Superior temporal gyrus (tissue), 1 donor: ENCODE data around the gene QRICH2.
A peak's percentile ranks its signal among the peaks of the same experiment; 100 is the strongest.
"Not testable (repeated sequence)": the region's sequence is repeated elsewhere in the genome, so short reads cannot be mapped to it uniquely, and the experiment has no call there.

Source experiments
- DNase-seq: peaks from one replicate; pipeline ENCODE4 v3.0.0-alpha.2; 2016; ENCODE audit errors: extremely low spot score

QRICH2 gene

GRCh38 chr17:76250141-76250540 lies 57.9 kb downstream of the QRICH2 start:
- DNase-seq = no peak

GRCh38 chr17:76248013-76248782 lies 59.9 kb downstream of the QRICH2 start:
- DNase-seq = no peak

DNA sequence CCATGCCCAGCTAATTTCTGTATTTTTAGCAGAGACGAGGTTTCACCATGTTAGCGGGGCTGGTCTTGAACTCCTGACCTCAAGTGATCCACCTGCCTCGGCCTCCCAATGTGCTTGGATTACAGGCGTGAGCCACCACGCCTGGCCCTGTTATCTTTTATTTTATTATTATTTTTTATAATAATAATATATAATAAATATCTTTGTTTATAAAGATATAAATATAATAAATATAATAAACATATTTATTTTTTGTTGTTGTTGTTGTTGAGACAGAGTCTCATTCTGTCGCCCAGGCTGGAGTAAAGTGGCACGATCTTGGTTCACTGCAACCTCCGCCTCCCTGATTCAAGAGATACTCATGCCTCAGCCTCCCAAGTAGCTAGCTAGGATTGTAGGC lies 60.8 kb downstream of the QRICH2 start:
- DNase-seq = no peak

DNA sequence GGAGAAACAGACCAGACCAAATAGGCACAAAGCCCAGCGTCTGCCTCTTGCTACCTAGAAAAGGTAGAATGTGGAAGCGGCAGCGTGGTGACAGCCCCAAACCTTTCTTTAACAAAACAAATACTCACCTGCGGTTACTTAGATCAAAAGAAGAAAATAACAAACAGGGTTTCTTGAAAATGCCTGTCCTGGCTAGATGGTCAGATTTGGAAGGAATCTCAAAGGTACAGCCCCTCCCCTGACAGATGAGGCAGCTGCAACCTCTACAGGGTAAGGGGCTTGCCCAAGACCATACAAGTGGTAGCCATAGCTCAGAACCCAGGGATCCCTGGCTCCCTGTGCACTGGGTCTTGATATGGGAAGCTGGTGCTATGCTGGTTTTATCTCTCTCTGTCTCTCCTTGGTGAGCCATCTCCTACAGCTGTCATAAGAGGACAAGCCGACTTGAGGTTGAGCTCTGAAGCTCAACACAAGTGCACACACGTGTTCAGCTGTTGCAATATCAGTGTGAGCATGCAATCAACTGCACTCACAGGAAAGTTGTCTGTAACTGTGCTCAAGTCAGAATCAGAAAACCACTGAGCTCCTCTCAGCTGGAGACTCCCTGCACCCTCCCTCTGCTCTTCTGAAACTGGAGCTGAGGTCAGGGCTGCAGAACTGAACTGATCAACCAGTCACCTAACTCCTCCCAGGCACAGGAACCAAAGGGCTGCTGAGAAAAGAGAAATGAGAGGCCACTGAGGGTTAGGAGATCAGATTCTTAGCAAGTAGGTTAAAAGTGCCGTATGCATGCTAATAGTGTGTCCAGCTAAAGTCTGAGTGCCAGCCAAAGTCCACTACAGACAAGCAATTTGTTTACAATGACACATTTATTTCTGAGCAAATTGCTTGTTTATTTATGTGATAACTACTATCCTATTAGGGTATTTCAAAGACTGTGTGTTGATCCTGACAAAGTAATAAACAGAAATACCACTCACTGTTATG lies 61.7 kb downstream of the QRICH2 start:
- DNase-seq = no peak

GRCh38 chr17:76244721-76245120 lies 63.4 kb downstream of the QRICH2 start:
- DNase-seq = not testable (repeated sequence)

GRCh38 chr17:76243826-76244679 lies 64.0 kb downstream of the QRICH2 start:
- DNase-seq = peak; percentile 9

DNA sequence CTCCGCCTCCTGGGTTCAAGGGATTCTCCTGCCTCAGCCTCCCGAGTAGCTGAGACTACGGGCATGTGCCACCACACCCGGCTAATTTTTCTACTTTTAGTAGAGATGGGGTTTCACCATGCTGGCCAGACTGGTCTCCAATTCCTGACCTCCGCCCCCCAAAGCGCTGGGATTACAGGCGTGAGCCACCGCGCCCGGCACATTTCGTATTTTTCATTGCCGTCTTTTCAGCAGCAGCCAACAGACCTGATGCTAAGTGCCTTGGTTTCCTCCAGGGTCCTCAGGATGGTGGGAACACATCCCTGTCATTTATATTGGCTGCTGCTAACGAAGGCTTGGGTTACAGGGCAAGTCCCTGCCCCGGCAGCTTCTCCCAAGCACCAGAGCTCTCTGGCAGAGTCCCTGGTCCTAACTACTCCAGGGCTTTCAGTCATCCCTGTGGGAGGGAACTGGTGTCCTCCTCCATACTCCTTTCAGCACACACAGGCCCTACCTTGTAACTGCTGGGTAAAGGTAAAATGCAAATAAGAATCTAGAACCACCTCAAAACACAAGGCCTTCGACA lies 66.3 kb downstream of the QRICH2 start:
- DNase-seq = no peak

DNA sequence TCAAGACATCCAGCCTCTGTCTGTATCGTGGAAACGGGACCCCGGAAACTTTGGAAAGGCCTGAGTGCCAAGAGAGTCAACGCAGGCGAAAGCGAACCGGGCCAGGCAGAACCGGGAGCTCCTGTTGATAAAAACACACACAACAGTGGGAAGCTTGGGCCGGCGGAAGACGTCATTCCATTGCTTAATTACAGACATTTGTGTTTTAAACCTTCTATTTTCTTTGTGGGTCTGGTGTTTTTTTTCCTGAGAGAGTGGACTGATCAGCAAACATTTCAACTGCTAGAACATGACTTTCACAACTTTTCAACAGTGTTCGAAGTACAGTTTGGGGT lies 66.9 kb downstream of the QRICH2 start:
- peak; percentile 40 for DNase-seq

GRCh38 chr17:76240461-76241203 lies 67.4 kb downstream of the QRICH2 start, which contains the start of gene RNF157:
TSS of gene RNF157 (minus strand) at chr17:76240493. CDS start at chr17:76240240, 253 bp downstream.
- peak; percentile 78 for DNase-seq

DNA sequence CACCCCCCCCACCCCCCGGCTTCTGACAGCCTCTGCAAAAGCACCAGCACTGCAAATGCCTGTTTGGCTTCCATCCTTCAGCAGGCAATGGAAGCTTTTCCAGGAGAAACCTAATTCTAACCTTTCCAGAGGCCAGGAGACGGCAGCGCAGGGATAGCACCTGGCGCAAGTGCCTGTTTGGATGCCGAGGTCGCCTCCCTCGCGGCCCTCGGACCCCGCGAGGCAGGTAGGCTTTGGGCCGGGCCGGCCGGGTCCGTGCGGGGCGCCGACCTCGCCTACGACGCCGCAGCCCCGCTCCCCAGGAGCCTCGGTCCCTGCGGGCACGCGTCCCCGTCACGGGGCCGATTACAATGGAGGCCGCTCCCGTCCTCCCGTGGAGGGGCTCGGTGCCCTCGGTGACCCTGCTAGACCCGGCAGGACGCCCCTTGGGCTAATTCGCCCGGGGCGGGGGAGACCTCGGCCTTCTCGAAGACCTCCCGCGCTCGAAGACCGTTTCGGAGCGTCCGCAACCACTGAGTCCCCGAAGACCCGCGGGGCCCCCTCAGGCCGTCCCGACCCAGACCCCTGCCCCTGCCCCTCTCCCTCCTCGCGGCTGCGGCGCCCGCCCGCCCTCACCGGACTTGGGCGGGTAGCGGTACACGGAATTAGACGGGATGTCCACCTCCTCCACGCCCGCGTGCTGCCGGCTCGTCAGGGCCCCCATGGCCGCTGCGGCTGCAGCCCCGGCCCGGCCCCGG lies 68.4 kb downstream of the QRICH2 start:
- DNase-seq = no peak

DNA sequence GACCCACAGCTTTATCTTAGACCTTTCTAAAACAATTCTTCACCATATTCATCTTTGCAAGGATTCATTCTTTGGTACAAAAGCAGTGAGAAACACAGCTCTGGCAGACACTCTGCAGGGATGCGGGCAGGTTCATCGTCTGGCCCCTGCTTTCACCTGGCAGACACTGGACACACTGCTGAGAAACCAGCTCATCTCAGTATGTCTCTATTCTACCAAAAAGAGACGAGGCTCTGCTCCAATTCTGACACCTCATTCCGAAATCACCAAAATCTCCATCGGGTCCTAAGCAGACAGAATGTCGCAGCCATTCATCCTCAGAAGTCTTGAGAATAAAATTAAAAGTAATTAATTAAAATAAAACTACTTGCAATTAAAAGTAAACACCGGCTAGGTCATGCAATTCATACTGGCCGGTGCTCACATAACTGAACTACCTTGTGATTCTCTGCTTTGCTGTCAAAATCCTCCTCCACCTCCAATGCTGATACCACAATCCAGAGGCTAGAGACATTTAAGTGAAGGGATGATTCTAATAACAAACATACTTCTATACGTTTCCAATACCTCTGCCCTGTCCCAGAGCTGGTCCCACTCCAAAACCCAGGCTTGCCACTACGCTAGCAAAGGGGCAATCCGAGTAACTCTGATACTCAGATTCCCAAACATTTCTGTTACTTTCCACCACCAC lies 69.1 kb downstream of the QRICH2 start:
- DNase-seq = no peak

- no peak for DNase-seq
Measured at GRCh38 chr17:76237859-76238313, 70.2 kb downstream of the QRICH2 start.

GRCh38 chr17:76236603-76237002 lies 71.5 kb downstream of the QRICH2 start:
- DNase-seq = no peak

DNA sequence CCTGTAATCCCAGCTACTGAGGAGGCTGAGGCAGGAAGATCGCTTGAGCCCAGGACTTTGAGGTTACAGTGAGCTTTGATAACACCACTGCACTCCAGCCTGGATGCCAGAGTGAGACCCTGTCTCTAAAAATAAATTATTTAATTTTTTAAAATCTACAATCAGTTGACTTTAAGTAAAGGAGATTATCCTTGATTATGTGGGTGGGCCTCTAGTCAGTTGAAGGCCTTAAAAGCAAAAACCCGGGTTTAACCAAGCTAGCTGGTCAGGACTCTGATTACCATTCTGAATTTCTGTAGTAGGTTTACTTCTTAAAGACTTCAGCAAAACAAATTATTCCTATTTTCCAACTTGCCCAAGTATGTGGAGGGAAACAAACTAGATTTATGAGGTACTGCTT lies 72.2 kb downstream of the QRICH2 start:
- DNase-seq = no peak

DNA sequence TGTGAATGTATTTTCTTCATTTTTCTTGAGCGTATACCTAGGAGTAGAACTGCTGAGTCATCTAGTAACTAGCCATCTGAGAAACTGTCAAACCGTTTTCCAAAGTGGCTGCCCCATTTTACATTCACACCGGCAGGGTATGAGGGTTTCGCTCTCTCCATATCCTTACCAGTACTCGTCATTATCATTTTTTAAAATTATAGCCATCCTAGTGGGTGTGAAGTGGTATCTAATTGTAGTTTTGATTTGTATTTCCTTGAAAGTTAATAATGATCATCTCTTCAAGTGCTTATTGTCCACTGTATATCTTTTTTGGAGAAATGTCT lies 73.8 kb downstream of the QRICH2 start:
- DNase-seq = no peak

DNA sequence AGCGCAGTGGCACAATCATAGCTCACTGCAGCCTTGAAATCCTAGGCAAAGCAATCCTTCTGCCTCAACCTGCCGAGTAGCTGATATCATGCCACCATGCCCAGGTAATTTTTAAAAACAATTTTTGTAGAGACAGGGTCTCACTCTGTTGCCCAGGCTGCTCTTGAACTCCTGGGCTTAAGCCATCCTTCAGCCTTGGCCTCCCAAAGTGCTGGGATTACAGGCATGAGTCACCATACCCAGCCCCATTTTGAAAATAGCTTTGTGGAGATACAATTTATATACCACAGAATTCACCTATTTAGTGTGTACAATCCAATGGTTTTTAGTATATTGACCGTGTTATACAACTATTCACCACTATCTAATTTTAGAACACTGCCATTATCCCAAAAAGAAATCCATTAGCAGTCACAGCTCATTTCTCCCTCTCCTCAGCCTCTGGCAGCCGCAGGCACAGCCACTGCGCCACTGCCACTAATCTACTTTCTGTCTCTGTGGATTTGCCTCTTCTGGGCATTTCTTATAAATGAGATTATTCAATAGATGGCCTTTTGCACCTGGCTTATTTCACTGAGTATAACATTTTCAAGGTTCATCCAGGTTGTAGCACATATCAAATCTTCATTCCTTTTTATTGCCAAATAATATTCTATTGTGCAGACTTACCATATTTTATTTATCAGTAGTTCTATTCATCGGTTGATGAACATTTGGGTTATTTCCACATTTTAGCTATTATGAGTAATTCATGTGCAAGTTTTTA lies 74.3 kb downstream of the QRICH2 start:
- no peak for DNase-seq

- DNase-seq = no peak
Measured at GRCh38 chr17:76232342-76232741, 75.7 kb downstream of the QRICH2 start.

- DNase-seq = not testable (repeated sequence)
Measured at GRCh38 chr17:76226749-76227148, 81.3 kb downstream of the QRICH2 start.
